Measurements from ENCODE around the gene ZNF644.

ZNF644 gene

DNA sequence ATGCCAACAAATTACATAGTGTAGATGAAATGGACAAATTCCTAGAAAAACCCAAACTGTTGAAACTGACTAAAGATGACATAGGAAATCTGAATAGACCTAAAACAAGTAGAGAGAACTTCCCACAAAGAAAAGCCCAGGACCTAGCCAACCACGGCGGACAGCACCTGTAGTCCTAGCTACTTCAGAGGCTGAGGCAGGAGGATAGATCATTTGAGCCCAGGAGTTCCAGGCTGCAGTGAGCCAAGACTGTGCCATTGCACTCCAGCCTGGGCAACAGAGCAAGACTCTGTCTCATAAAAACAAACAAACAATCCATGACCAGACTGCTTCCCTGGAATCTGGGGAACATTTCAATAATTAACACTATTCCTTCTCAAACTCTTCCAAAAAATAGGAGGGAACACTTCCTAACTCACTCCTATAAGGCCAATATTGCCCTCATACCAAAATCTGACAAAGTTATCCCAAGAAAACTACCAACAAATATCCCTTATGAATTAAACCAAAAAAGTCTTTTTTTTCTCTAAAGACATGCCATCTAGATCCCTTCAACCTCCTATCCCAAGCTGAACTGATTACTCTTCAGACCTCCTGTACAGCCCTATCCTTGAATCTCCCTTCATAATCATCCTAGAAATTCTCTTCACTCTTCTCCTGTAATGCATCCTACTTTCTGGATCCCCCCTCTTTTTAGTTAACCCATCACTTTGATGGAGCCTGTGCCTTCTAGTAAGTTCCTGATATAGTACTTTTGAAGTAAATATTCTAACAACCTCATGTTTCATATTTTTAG is 15.5 kb downstream of the ZNF644 start:
- Histone ChIP-seq H3K4me3 (replicated peaks; ENCODE audit: insufficient read depth, low read length) (no peak overlapping the region), H3K27me3 (ENCODE audit: insufficient read depth, poor library complexity, severe bottlenecking) (no peaks in the 10 kb centered on the region), H3K27ac (replicated peaks) (no peak overlapping the region)
- DNase-seq (ENCODE audit: low read depth in 1 of 2, low spot score in 1 of 2) = no peak
- TF ChIP-seq REST (IDR thresholded peaks at IDR 0.05; ENCODE audit: insufficient replicate concordance, low read depth) (no peak), SPI1 (IDR thresholded peaks at IDR 0.05; ENCODE audit: borderline replicate concordance, low read depth) (no peak), GABPA (IDR thresholded peaks at IDR 0.05; ENCODE audit: low read depth) (no peak), POLR2AphosphoS5 (IDR thresholded peaks at IDR 0.05; ENCODE audit: low read depth) (no peak)
- TF ChIP-seq, protein P1, sequence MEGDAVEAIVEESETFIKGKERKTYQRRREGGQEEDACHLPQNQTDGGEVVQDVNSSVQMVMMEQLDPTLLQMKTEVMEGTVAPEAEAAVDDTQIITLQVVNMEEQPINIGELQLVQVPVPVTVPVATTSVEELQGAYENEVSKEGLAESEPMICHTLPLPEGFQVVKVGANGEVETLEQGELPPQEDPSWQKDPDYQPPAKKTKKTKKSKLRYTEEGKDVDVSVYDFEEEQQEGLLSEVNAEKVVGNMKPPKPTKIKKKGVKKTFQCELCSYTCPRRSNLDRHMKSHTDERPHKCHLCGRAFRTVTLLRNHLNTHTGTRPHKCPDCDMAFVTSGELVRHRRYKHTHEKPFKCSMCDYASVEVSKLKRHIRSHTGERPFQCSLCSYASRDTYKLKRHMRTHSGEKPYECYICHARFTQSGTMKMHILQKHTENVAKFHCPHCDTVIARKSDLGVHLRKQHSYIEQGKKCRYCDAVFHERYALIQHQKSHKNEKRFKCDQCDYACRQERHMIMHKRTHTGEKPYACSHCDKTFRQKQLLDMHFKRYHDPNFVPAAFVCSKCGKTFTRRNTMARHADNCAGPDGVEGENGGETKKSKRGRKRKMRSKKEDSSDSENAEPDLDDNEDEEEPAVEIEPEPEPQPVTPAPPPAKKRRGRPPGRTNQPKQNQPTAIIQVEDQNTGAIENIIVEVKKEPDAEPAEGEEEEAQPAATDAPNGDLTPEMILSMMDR (IDR thresholded peaks at IDR 0.05; ENCODE audit: insufficient read depth, low read length) = no peak

GRCh38 chr1:91005285-91005684 is 16.6 kb downstream of the ZNF644 start:
- TF ChIP-seq SPI1 (IDR thresholded peaks at IDR 0.05; ENCODE audit: borderline replicate concordance, low read depth) (no peak), REST (IDR thresholded peaks at IDR 0.05; ENCODE audit: insufficient replicate concordance, low read depth) (no peak), POLR2AphosphoS5 (IDR thresholded peaks at IDR 0.05; ENCODE audit: low read depth) (no peak), GABPA (IDR thresholded peaks at IDR 0.05; ENCODE audit: low read depth) (no peak)
- TF ChIP-seq, protein P1 (IDR thresholded peaks at IDR 0.05; ENCODE audit: insufficient read depth, low read length) = no peak
- no peak overlapping the region for H3K27ac ChIP-seq (replicated peaks)
- H3K27me3 ChIP-seq (ENCODE audit: insufficient read depth, poor library complexity, severe bottlenecking) = no peaks in the 10 kb centered on the region
- no peak for DNase-seq (ENCODE audit: low read depth in 1 of 2, low spot score in 1 of 2)
- no peak overlapping the region for H3K4me3 ChIP-seq (replicated peaks; ENCODE audit: insufficient read depth, low read length)

DNA sequence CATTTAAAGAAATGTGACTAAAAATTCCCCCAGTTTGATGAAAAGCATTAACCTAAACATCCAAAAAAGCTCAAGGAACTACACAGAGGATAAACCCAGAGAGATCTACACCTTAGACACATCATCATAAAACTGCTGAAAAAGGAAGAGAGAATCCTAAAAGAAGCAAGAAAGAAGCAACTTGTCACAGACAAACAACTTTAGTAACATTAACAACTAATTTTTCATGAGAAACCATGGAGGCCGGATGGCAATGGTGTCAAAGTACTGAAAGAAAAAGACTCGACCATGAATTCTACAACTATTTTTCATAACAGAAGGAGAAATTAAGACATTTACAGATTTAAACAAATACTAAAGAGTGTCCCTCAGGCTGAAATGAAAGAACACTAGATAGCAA is 17.7 kb downstream of the ZNF644 start:
- no peak for DNase-seq (ENCODE audit: low read depth in 1 of 2, low spot score in 1 of 2)
- H3K4me3 ChIP-seq (replicated peaks; ENCODE audit: insufficient read depth, low read length) = no peak overlapping the region
- no peak overlapping the region for H3K27ac ChIP-seq (replicated peaks)
- H3K27me3 ChIP-seq (ENCODE audit: insufficient read depth, poor library complexity, severe bottlenecking) = no peaks in the 10 kb centered on the region
- TF ChIP-seq SPI1 (IDR thresholded peaks at IDR 0.05; ENCODE audit: borderline replicate concordance, low read depth) = no peak
- TF ChIP-seq POLR2AphosphoS5 (IDR thresholded peaks at IDR 0.05; ENCODE audit: low read depth) = no peak
- TF ChIP-seq REST (IDR thresholded peaks at IDR 0.05; ENCODE audit: insufficient replicate concordance, low read depth) = no peak
- TF ChIP-seq GABPA (IDR thresholded peaks at IDR 0.05; ENCODE audit: low read depth) = no peak
- TF ChIP-seq, protein P1 (IDR thresholded peaks at IDR 0.05; ENCODE audit: insufficient read depth, low read length) = no peak

All from HL-60 (cell line).